HG03571 (cell line): Measurements from ENCODE around the gene SGTA.

Source experiments
- ATAC-seq: cut with Tn5 transposase; IDR thresholded peaks from one replicate; pipeline ENCODE4 v1.9.1; 2021; ENCODE audit not compliant: unreplicated experiment

SGTA gene

GRCh38 chr19:2810141-2811091 lies 27.3 kb upstream of the SGTA start:
- ATAC-seq, result no peak

DNA sequence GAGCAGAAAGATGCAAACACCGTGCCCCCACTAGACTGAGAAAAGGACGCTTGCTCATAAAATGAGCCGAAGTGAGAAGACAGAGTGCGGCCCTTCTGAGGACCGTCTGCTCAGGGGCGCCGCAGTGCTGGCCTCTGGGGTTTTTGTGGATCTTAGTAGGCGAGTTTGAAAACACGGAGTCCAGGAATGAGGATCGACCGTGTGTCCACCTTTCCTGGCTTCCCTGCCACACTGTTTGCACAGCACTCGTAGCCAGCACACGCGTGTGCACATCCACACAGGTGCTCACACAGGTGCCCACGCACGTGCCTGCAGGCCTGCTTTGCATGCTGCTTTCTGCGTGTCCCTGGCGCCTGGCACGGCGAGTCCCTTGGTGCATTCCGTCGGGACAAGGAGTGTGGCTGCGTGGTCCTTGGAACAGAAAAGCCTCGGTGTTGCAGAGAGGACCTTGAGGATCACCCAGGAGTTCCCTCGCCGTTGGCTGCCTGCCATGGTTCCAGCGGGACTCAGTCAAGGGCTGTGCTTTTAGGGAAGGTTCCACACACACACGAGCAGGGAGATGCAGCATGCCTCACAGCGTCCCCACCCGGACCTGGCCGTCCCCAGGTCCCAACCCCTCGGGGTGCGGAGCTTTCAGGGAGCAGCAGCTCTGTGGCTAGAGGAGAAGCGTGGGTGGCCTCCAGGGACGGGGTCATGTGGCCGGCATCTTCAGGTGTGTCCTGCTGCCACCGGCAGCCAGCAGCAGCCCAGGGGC lies 26.5 kb upstream of the SGTA start:
- no peak for ATAC-seq

DNA sequence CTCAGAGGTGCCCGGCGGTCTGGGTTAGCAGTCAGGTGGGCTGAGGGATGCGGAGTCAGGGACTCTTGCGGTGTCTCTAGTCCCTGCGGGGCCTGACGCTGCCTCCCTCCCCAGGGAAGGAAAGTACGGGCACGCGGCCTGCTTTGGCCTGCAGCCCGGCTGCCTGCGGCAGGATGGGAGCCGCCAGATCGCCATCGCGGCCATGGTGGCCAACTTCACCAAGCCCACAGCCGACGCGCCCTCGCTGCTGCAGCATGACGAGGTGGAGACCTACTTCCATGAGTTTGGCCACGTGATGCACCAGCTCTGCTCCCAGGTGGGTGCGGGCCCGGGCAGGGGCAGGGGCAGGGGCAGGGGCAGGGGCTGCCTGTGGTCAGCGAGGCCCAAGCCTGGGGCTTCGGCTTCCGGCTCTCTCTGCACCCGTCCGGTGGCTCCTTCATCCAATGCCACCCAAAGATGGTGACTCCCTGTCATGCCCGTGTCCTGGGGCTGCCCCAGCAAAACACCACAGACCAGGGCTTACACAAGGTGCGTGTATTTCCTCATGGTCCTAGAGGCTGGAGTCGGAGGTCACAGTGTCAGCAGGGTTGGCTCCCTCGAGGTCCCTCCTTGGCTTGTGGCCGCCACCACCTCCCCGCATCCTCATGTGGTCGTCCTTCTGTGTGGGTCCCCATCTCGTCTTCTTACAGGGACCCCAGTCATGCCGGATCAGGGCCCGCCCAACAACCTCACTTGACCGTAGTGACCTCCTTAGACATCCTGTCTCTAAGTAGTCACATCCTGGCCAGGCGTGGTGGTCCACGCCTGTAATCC lies 25.3 kb upstream of the SGTA start:
- no peak for ATAC-seq

DNA sequence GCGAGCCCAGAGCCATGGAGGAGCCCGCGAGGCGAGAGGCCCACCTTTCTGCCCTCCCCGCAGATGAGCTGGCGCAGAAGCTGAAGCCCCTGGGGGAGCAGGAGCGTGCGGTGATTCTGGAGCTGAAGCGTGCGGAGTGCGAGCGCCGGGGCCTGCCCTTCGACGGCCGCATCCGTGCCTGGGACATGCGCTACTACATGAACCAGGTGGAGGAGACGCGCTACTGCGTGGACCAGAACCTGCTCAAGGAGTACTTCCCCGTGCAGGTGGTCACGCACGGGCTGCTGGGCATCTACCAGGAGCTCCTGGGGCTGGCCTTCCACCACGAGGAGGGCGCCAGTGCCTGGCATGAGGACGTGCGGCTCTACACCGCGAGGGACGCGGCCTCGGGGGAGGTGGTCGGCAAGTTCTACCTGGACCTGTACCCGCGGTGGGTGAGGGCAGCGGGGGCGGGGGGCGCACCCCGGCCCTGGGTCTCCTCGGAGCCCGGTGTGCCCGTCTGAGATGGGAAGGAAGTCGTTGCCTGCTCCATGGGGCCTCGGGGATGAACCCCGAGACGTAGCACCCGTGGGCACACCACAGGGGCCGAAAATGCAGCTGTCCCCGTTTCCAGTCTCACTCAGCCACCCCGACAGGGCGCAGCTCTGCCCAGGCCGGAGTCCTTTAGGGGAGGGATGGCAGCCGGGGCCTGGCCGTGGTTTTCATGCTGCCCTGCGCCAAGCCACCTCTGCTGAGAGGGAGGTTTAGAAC lies 24.5 kb upstream of the SGTA start:
- no peak for ATAC-seq

GRCh38 chr19:2806736-2807378 lies 23.8 kb upstream of the SGTA start:
- no peak for ATAC-seq

- ATAC-seq, result no peak
These were observed 23.0 kb upstream of the SGTA start for GRCh38 chr19:2805991-2806649.

DNA sequence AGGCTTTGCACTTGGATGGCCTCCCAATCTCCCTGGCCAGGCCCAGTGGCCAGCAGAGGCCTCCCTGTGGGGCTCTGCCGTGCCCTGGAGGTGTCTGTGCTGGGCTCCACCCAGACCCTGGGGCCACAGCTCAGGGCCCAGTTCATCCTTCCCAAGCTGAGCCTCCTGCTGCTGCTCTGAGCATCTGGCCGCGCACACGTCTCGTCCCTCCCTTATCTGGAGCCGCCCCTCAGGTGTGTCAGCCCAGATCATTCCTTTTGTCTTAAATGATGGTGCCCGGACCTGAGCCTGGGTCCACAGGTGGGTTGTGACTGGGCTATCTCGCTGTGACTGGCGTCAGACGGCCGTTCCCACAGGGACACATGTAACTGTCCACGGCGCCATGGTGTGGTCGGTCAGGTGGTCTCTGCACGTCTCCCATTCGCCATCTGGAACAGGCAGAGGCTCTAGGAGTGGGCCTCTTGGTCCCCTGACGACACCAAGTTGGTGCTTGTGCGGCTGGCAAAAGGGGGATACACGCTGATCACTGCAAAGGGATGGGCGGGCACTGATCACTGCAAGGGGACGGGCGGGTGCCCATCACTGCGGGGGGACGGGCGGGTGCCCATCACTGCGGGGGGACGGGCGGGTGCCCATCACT lies 22.3 kb upstream of the SGTA start:
- ATAC-seq, result no peak

- ATAC-seq, result no peak
These were observed 21.3 kb upstream of the SGTA start for GRCh38 chr19:2804156-2805004.

DNA sequence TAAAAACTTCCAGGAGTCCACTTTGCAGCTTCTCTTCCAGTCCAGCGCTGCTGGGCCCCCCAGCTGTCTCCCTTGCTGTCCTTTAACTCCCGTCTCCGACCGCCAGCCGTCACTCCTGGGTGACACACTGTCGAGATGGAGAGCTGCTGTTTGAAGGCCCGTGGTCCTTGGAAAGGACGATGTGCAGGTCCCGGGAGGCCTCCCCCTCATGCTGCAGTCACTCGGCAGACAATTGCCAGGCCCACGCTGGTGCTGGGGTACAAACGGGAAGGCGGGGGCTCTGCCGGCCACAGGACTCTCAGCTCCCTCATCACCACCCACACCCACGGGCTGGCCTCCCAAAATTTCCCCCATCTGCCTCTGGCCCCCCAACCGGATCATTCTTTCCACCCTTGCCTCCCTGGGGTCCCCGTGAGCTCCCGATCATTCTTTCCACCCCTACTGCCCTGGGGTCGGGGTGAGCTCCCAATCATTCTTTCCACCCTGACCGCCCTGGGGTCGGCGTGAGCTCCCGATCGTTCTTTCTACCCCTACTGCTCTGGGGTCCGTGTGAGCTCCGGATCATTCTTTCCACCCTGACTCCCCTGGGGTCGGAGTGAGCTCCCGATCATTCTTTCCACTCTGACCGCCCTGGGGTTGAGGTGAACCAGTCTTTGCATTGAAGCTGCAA lies 20.5 kb upstream of the SGTA start:
- no peak for ATAC-seq

- ATAC-seq, result no peak
These were observed 19.8 kb upstream of the SGTA start for GRCh38 chr19:2802826-2803225.

GRCh38 chr19:2800506-2800905 lies 17.4 kb upstream of the SGTA start:
- ATAC-seq, result no peak

GRCh38 chr19:2799273-2800020 lies 16.4 kb upstream of the SGTA start:
- ATAC-seq, result no peak

DNA sequence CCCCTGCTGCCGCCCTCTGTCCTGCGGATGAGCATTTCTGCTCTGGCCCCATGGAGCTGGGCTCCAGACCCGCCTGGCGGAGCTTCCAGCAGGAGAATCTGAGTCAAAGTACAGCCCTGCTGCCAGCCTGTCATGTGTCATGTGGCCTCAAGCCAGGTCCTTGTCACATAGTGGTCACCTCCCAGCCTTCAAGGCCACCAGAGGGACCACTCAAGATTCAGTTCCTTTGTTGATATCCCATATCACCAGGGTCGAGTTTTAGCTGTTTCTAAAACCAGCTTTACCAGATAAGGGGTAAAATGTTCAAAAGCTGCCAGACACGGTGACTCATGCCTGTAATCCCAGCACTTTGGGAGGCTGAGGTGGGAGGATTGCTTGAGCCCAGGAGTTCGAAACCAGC lies 15.7 kb upstream of the SGTA start:
- ATAC-seq, result no peak

DNA sequence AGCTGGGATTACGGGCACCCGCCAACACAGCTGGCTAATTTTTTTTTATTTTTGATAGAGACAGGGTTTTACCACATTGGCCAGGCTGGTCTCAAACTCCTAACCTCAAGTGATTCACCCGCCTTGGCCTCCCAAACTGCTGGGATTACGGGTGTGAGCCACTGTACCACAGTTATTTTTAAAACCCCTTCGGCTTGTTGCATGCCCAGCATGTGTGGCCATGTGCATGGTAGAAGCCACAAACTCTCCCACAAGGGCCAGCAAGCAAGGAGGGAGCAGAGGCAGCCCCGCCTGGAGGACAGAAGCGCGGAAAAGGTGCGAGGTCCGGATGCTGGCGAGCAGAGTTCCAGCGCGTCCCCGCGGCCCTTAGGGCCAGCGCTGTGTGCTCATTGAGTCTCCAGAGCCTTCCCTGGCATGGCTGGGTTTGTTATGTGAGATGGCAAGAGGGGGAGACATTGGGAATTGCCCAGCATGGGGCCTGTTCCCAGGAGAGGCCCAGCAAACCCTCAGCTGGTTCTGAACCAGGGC lies 15.1 kb upstream of the SGTA start:
- ATAC-seq, result no peak

GRCh38 chr19:2797280-2797679 lies 14.2 kb upstream of the SGTA start:
- no peak for ATAC-seq

DNA sequence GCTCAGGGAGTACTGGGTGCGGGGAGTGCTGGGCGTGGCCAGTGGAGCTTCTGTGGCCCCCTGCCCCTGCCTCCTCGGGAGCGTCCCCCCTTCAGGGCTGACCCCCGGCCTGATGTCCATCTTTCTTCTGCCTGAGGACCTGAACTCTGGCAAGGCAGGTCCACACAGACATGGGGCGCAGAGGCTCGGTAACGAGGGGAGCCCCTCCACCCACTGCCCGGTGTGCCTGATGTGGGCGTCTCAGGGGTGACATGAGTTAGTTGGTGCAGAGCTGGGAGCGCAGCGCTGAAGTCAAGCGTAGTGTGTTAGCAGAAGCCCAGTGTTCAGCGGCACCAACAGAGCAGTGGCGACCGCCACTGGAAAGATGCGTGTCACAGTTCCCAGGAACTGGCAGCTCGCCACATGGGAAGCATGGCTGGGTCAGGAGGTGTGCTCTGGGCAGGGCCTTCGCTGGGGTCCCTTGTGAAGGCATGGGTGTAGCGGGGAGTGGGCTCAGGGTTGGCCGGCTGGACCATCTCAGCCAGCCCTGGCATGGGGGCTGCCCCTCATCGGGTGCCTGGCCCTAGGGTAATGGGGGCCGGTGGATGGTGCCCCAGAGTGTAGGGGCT lies 13.7 kb upstream of the SGTA start:
- ATAC-seq, result no peak
